Gastrocnemius medialis (tissue), 4 donors: ENCODE data around the gene KCNB1. TPM values are rescaled to one million over a fixed set of nuclear protein-coding genes. Genes with fewer than 3 reads are reported as not detected.

Source experiments
- ATAC-seq, 2 donors: fragments of 150-250 bp; one replicate each; pipeline ENCODE4 v1.9.1; 2016
- DNase-seq, 2 donors: peaks; one replicate each; pipeline ENCODE4 v3.0.0-alpha.2; 2019
- H3K27ac ChIP-seq, 4 donors: fragments of 200-600 bp; sonication (generic); 1 replicate in 1 of 4; 2 replicates in 3 of 4; pipeline ENCODE4 v1.5.1; 2016 to 2018; ENCODE audit warnings: mild to moderate bottlenecking in 2 of 4, moderate library complexity in 1 of 4
- H3K27me3 ChIP-seq, 3 donors: fragments of 200-600 bp; sonication (generic) in 2 of 3; 1 replicate in 1 of 3; 2 replicates in 2 of 3; pipeline versions ENCODE4 v1.5.1 to v1.6.0; 2016 to 2019; ENCODE audit warnings: mild to moderate bottlenecking in 1 of 3, moderate library complexity in 1 of 3
- H3K36me3 ChIP-seq, 2 donors: fragments of 200-600 bp; sonication (generic) in 1 of 2; one replicate each; pipeline ENCODE4 v1.5.1; 2017 to 2018
- H3K4me1 ChIP-seq, 2 donors: fragments of 200-600 bp; sonication (generic) in 1 of 2; one replicate each; pipeline ENCODE4 v1.5.1; 2016 to 2017; ENCODE audit warnings: mild to moderate bottlenecking in 2 of 2
- H3K4me3 ChIP-seq, 4 donors: fragments of 200-600 bp; sonication (generic) in 3 of 4; 1 replicate in 1 of 4; 2 replicates in 3 of 4; pipeline ENCODE4 v1.5.1; 2016 to 2019; ENCODE audit warnings: mild to moderate bottlenecking in 2 of 4
- H3K9me3 ChIP-seq, 3 donors: fragments of 200-600 bp; sonication (generic) in 2 of 3; 1 replicate in 1 of 3; 2 replicates in 2 of 3; pipeline ENCODE4 v1.5.1; 2016 to 2019
- CTCF ChIP-seq, 5 experiments: fragments of 450-650 bp in 3 of 5; fragments of 200-600 bp in 2 of 5; sonication (generic) in 2 of 5; IDR thresholded peaks in 4 of 5; conservative IDR thresholded peaks in 1 of 5; 1 replicate in 4 of 5; 2 replicates in 1 of 5; pipeline ENCODE4 v1.5.1; 2016 to 2019; ENCODE audit warnings: antibody characterized with exemption in 5 of 5, mild to moderate bottlenecking in 3 of 5, moderate library complexity in 3 of 5
- POLR2A ChIP-seq, 2 donors: fragments of 450-650 bp; IDR thresholded peaks; one replicate each; pipeline ENCODE4 v1.6.1; 2017; ENCODE audit warnings: antibody characterized with exemption in 2 of 2, mild to moderate bottlenecking in 2 of 2, moderate library complexity in 2 of 2
- in situ Hi-C, 4 donors: fragments of 200-750 bp; cut with MboI; loops; one replicate each; pipeline versions ENCODE4 v1.15.0 to v1.8.0; 2017; ENCODE audit warnings: low sequenced_read_pairs in 4 of 4
- intact Hi-C: fragments of 100-400 bp; cut with DNase I; formaldehyde crosslinking; loops from one replicate; pipeline ENCODE4 v1.15.1; 2023; ENCODE audit warnings: low total_unique reads
- total RNA-seq, 4 donors: library from RNA; depleted of rRNA; stranded (reverse); fragments of >200 nt; gene quantifications; one replicate each; pipeline versions ENCODE4 v1.1.0 to v1.2.3, GENCODE V29; 2016

The KCNB1 gene
- total RNA-seq, 4 donors from 2014 or later = 6.6 to 34.7 (median 9.4) TPM

GRCh38 chr20:49353348-49353747 lies 129.1 kb downstream of the KCNB1 start:
- intact Hi-C loops = no loop called here
- in situ Hi-C loops = no loop called here
- Histone ChIP-seq H3K9me3 (no peaks in the 10 kb centered on the region), H3K4me3 (no peak overlapping the region), H3K27me3 (no peaks in the 10 kb centered on the region), H3K36me3 (no peaks in the 10 kb centered on the region), H3K4me1 (peaks cover 31 to 32% of the 10 kb centered on the region in 2 donors), H3K27ac (peak overlapping the region in 3 of 4 donors; percentile 73 to 79 (median 73))
- DNase-seq (no peak), ATAC-seq (peak; percentile 26 to 27)
- no peak for TF ChIP-seq POLR2A (IDR thresholded peaks at IDR 0.05)
- no peak for TF ChIP-seq CTCF (IDR thresholded peaks at IDR 0.05 in 4 of 5, conservative IDR thresholded peaks at IDR 0.05 in 1 of 5)

- peak overlapping the region in 3 of 4 donors; percentile 73 to 79 (median 73) for H3K27ac ChIP-seq
- H3K36me3 ChIP-seq = no peaks in the 10 kb centered on the region
- no peak overlapping the region for H3K4me3 ChIP-seq
- DNase-seq (no peak), ATAC-seq (no peak)
- intact Hi-C loops = no loop called here
- in situ Hi-C loops = no loop called here
- TF ChIP-seq POLR2A (IDR thresholded peaks at IDR 0.05) (no peak), CTCF (IDR thresholded peaks at IDR 0.05 in 4 of 5, conservative IDR thresholded peaks at IDR 0.05 in 1 of 5) (no peak)
- peaks cover 31 to 32% of the 10 kb centered on the region in 2 donors for H3K4me1 ChIP-seq
- no peaks in the 10 kb centered on the region for H3K9me3 ChIP-seq
- H3K27me3 ChIP-seq = no peaks in the 10 kb centered on the region
These were observed 129.7 kb downstream of the KCNB1 start for GRCh38 chr20:49352751-49353150.

- peaks cover 24 to 25% of the 10 kb centered on the region in 2 donors for H3K4me1 ChIP-seq
- no peaks in the 10 kb centered on the region for H3K27me3 ChIP-seq
- ATAC-seq (no peak), DNase-seq (no peak)
- no peaks in the 10 kb centered on the region for H3K9me3 ChIP-seq
- intact Hi-C loops (no loop called here), in situ Hi-C loops (no loop called here)
- no peak for TF ChIP-seq POLR2A (IDR thresholded peaks at IDR 0.05)
- TF ChIP-seq CTCF (IDR thresholded peaks at IDR 0.05 in 4 of 5, conservative IDR thresholded peaks at IDR 0.05 in 1 of 5) = no peak
- H3K36me3 ChIP-seq = no peaks in the 10 kb centered on the region
- H3K27ac ChIP-seq = peak overlapping the region in 1 of 4 donors; percentile 2
- H3K4me3 ChIP-seq = no peak overlapping the region
These were observed 130.7 kb downstream of the KCNB1 start for GRCh38 chr20:49351775-49352174.

GRCh38 chr20:49349694-49350252 lies 132.7 kb downstream of the KCNB1 start:
- TF ChIP-seq POLR2A (IDR thresholded peaks at IDR 0.05) = no peak
- no peak for TF ChIP-seq CTCF (IDR thresholded peaks at IDR 0.05 in 4 of 5, conservative IDR thresholded peaks at IDR 0.05 in 1 of 5)
- Histone ChIP-seq H3K36me3 (no peaks in the 10 kb centered on the region), H3K27ac (peak overlapping the region in 3 of 4 donors; percentile 40 to 45 (median 45)), H3K4me1 (peaks cover 24 to 36% of the 10 kb centered on the region in 2 donors), H3K27me3 (no peaks in the 10 kb centered on the region), H3K4me3 (no peak overlapping the region), H3K9me3 (no peaks in the 10 kb centered on the region)
- intact Hi-C loops = no loop called here
- ATAC-seq = peak; percentile 31 to 53
- DNase-seq = peak; percentile 60 to 67
- in situ Hi-C loops = loop anchor here in 1 of 4 donors (25.0 kb wide), 1 partner anchor 513 kb away; no protein-coding TSS in a partner anchor
